GF-D8 (cell line): ENCODE results near the gene ANKRD52.
A peak's percentile ranks its signal among the peaks of the same experiment; 100 is the strongest.
"Not testable (repeated sequence)": the region's sequence is repeated elsewhere in the genome, so short reads cannot be mapped to it uniquely, and the experiment has no call there.

Experiments
- DNase-seq: peaks from one replicate; lab custom pipeline; 2025; lab: John Stamatoyannopoulos, UW

ANKRD52 gene

DNA sequence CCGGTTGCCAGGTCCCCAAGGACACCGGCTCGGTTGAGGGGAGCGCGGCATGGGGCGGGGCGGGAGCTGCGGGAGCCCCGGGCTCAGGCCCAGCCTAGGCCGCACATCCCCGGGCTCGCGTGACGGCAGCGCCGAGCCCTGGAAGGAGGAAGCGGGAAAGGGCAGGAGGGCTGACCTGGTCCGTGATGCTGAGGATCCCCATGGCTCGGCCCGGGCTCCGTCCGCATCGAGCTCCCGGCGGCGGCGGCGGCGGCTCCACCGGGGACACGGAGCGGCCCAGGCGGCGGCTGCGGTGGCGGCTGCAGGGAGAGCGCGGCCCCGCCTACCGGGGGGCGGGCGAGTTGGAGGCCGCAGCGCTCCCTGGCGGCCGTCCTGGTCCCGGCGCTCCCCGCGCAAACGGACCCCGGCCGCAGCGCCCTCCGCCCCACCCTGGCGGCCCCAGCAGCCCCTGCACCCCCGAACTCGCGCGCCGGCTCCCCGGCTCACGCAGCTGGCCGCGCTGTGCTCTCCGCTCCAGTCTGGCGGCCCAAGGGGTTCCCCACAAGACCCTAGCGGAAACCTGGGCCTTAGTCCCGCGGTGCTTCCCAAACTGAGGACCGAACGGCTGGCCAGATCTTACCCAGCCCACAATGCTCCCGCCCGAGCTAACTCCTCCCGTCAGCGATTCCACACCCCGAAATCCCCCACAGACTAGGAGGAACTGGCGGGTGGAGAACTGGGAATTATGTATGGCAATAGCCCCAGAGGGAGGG is at the start of gene ANKRD52:
TSS of gene ANKRD52 (minus strand) at position 317 of the 752 bp plus-strand sequence. CDS start at position 202, 115 bp downstream.
- peak; percentile 14 for DNase-seq

DNA sequence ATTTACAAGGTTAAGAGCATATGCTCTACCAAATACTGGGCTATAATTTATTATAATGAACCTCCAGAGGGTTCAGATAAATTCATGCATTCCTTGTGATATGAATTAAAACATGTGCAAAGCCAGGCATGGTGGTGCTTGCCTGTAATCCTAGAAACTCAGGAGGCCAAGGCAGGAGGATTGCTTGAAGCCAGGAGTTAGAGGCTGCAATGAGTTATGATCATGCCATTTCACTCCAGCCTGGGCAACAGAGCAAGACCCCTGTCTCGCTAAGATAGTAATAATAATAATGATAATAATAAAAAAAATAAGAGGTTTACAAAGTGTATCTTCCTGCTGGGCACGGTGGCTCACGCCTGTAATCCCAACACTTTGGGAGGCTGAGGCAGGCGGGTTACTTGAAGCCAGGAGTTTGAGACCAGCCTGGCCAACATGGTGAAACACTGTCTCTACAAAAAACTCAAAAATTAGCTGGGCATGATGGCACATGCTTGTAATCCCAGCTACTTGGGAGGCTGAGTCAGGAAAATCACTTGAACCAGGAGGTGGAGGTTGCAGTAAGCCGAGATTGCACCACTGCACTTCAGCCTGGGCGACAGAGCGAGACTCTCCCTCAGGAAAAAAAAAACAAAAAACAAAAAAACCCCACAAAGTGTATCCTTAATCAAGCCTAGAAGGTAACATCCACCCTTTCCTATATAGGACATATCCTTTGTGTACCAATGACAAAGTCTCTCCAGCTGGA is 49.2 kb upstream of the ANKRD52 start:
- no peak for DNase-seq

GRCh38 chr12:56304872-56305590 is 46.8 kb upstream of the ANKRD52 start:
- DNase-seq: no peak

DNA sequence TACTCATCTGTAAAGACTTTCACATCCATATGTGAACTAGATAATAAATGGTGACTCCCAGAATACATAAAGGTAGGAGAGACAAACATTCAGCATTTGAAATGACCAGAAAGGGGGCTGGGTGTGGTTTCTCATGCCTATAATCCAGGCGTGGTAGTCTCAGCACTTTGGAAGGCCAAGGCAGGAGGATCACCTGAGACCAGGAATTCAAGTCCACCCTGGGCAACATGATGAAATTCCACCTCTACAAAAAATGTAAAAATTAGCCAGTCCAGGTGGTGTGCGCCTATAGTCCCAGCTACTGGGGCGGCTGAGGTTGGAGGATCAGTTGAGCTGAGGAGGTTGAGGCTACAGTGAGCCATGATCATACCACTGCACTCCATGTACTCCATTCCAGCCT is 46.1 kb upstream of the ANKRD52 start:
- no peak for DNase-seq

GRCh38 chr12:56300644-56301464 is 42.7 kb upstream of the ANKRD52 start:
- no peak for DNase-seq

DNA sequence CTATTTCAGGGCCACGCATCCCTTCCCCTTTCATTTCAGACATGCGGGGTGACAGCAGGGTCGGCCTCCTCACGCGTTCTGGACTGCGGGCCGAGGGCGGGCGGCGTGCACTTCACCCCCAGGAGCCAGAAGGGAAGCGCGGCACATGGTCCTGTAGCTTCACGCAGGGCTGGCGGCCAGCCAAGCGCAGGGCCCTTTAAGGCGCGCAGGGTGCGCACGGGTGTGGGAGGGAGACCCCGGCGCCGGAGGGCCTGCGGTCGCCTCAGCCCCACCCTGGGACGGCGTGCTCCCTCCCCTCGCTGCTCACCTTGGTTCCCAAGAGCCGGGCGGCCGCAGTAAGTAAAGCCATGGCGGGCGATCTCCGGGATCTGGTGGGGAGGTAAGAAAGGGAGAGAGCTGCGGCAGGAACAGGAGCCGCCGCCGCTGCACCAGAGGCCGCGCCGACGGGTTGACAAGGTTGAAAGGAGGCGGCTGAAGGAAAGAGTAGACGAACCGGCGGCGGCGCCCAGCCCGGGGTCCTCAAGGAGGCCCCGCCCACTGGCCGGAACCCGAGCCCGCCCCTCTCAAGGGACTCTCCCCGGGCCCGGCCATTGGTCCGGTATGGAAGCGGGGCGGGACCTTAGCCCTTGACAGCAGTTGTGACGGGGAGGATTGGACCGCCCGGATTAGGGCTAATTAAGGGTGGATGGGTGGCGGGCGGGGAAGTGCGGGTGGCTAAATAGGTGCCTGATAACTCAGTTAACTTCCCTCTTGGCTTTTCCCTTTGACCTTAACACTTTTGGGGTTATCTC is 41.9 kb upstream of the ANKRD52 start, which contains the start of gene CS:
TSS of gene CS (minus strand) at position 478 of the 791 bp plus-strand sequence. CDS start at position 349, 129 bp downstream.
- peak; percentile 92 for DNase-seq

GRCh38 chr12:56299308-56299852 is 41.2 kb upstream of the ANKRD52 start:
- DNase-seq: peak; percentile 32

DNA sequence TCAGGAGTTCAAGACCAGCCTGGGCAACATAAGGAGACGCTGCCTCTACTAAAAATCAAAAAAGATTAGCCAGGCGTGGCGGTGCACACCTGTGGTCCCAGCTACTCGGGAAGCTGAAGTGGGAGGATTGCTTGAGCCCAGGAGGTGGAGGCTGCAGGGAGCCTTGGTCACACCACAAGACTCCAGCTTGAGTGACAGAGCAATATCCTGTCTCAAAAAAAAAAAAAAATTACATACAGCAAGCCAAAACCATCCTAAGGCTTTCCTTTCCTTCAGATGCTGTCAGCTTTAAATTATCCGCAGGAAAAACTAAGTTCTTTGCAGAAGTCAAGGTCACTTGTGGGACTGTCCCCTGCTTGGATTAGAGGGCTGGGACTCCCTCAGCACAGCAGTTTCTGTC is 40.6 kb upstream of the ANKRD52 start:
- no peak for DNase-seq

DNA sequence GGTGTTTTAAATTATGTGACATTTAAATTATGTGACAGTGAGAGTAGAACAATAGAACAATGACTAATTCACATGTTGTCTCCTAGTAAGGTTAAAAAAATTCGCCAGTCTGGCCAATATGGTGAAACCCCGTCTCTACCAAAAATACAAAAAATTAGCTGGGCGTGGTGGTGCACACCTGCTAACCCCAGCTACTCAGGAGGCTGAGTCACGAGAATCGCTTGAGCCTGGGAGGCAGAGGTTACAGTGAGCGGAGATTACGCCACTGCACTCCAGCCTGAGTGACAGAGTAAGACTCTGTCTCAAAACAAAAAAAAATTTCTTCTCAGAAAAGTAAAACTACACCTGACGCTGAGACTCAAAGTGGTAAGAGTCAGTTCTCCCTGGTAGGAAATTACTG is 39.2 kb upstream of the ANKRD52 start:
- no peak for DNase-seq

DNA sequence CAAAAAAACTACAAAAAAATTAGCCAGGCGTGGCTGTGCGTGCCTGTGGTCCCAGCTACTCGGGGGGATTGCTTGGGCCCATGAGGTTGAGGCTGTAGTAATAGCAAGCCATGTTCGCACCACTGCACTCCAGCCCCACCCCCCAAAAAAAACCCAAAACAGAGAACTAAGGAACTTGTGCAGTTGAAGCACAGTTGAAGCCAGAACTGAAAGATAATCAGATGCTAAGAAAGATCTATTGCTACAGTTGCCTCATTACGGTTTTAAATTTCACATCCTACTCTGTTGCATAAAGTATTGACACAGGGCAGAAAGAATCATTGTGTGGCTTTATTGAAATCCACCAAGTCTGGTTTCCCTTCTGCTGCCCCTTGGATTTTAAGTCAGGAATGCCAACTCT is 38.1 kb upstream of the ANKRD52 start:
- DNase-seq: peak; percentile 12

GRCh38 chr12:56293795-56294194 is 35.6 kb upstream of the ANKRD52 start:
- no peak for DNase-seq

DNA sequence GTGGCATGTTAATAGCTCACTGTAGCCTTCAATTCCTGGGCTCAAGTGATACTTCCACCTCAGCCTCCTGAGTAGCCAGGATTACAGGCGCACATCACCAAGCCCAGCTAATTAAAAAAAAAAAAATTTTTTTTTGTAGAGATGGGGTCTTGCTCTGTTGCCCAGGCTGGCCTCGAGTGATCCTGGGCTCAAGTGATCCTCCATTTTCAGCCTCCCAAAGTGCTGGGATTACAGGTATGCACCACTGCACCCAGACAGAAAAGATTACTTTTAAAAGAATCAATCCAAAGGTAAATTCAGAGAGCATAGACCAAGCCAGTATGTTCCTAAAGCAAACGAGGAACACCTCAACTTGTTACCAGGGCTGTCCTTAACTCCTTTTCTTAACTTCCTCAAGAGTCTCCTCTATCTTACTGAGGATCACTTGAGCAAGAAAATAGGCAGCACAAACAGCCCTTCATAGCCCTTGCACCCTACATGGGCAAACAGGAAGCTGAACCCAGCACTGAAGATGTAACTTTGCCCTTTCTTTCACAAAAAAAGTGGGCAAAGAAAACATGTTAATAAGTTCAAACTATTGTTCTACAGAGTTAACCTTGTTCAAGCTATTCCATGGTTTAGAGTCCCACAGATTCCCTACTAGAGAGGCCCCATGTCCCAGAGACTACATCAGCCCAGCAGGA is 30.7 kb upstream of the ANKRD52 start:
- DNase-seq: peak; percentile 67

DNA sequence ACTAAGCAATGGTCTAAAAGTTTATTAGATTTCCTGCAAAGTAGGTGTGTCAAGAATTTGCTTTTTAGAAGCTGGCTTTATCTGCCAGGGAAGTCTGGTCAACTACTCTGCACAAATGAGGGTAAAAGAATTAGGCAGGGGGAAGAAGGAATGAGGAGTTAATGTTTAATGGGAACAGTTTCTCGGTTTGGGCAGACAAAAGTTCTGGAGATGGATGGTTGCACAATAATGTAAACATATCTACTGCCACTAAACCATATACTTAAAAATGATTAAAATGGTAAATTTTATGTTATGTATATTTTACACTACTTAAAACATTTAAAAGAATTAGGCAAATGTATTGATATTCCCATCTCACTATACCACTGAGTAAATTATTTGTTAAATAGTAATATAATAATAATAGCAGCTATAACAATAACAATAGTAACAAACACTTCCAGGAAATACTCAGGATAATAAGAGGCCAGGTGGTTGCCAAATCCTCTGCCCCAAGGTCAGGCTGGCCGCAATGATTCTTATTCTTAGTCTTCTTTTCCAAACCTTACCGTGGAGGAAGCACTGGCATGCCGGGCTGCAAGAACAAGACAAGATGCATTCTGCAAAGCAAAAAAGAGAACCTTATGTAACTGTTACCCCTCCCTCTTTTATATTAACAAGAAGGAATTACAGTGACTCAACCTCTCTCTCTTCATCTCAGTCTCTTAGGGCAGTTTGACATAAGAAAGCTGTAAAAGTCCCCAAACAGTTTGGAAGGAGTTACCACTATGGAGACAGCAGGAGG is 28.1 kb upstream of the ANKRD52 start:
- peak; percentile 46 for DNase-seq

DNA sequence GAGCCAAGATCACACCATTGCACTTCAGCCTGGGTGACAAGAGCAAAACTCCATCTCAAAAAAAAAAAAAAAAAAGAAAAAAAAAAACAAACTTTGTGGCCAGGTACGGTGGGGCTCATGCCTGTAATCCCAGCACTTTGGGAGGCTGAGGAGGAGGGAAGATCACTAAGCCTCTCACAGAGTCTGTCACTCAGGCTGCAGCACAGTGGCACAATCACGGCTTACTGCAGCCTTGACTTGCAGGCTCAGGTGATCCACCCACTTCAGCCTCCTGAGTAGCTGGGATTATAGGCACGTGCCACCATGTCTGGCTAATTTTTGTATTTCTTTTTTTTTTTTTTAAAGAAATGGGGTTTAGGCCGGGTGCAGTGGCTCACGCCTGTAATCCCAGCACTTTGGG is 26.1 kb upstream of the ANKRD52 start:
- not testable (repeated sequence) for DNase-seq

- no peak for DNase-seq
Measured at GRCh38 chr12:56282579-56282978, 24.4 kb upstream of the ANKRD52 start.

GRCh38 chr12:56282030-56282429 is 23.8 kb upstream of the ANKRD52 start:
- DNase-seq: no peak

DNA sequence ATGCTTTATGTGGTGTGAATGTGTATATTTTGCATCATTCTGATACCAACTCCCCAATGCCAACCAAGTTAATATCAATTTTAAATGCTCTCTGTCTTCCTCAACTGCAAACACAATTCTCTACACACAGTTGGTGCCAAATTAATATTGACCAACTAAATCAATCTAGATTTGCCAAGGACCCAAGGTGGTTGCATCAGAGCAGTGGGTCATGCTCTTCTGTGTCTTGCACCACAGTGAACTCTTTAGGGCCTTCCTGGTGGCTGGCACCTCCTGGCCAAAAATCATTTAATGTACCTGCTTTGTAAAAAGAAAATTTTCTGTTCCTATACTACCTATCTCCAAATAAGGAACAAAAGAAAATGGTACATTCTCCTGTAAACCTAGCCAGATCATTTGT is 22.7 kb upstream of the ANKRD52 start:
- DNase-seq: no peak

- no peak for DNase-seq
Measured at GRCh38 chr12:56278905-56279304, 20.7 kb upstream of the ANKRD52 start.

- no peak for DNase-seq
Measured at GRCh38 chr12:56274299-56274698, 16.1 kb upstream of the ANKRD52 start.
